NCI-H2227 treated with DMSO at 0.1 percent for 48 hours (cell line): ENCODE measurements around the gene AGER.
"Not testable (repeated sequence)": the region's sequence is repeated elsewhere in the genome, so short reads cannot be mapped to it uniquely, and the experiment has no call there.

Experiments
- DNase-seq: peaks from one replicate; lab custom pipeline; 2025; lab: John Stamatoyannopoulos, UW

The AGER gene

GRCh38 chr6:32148289-32149091, 35.6 kb downstream of the AGER start:
- no peak for DNase-seq

- DNase-seq, result no peak
These were observed 36.5 kb downstream of the AGER start for GRCh38 chr6:32147401-32148132.

- DNase-seq, result no peak
These were observed 37.4 kb downstream of the AGER start for GRCh38 chr6:32146687-32147086.

GRCh38 chr6:32146287-32146686, 37.8 kb downstream of the AGER start:
- no peak for DNase-seq

GRCh38 chr6:32144238-32144637, 39.8 kb downstream of the AGER start:
- not testable (repeated sequence) for DNase-seq

- no peak for DNase-seq
These were observed 43.5 kb downstream of the AGER start for GRCh38 chr6:32140420-32141046.

- DNase-seq, result no peak
These were observed 44.5 kb downstream of the AGER start for GRCh38 chr6:32139590-32139989.

GRCh38 chr6:32137454-32137853, 46.6 kb downstream of the AGER start:
- DNase-seq, result no peak

- DNase-seq, result no peak
These were observed 50.3 kb downstream of the AGER start for GRCh38 chr6:32133786-32134185.

- no peak for DNase-seq
These were observed 51.9 kb downstream of the AGER start for GRCh38 chr6:32132110-32132509.

GRCh38 chr6:32131439-32131948, 52.6 kb downstream of the AGER start:
- no peak for DNase-seq
